NCI-H1436 (cell line): ENCODE data around the gene CERS6.

ENCODE experiments used
- DNase-seq: peaks from one replicate; lab custom pipeline; 2025; lab: John Stamatoyannopoulos, UW

Gene CERS6

GRCh38 chr2:168671932-168672331 is 215.9 kb downstream of the CERS6 start:
- DNase-seq = no peak

GRCh38 chr2:168673265-168674189 is 217.5 kb downstream of the CERS6 start:
- DNase-seq = no peak

GRCh38 chr2:168678153-168678853 is 222.2 kb downstream of the CERS6 start:
- no peak for DNase-seq

GRCh38 chr2:168679081-168679480 is 223.0 kb downstream of the CERS6 start:
- DNase-seq = no peak

- DNase-seq = no peak
Measured at GRCh38 chr2:168679741-168680310, 223.8 kb downstream of the CERS6 start.

GRCh38 chr2:168683996-168684395 is 227.9 kb downstream of the CERS6 start:
- no peak for DNase-seq

- DNase-seq = no peak
Measured at GRCh38 chr2:168684921-168685599, 229.0 kb downstream of the CERS6 start.

- DNase-seq = no peak
Measured at GRCh38 chr2:168685600-168686451, 229.8 kb downstream of the CERS6 start.

GRCh38 chr2:168686452-168687191 is 230.6 kb downstream of the CERS6 start:
- DNase-seq = no peak

- DNase-seq = no peak
Measured at GRCh38 chr2:168687314-168687713, 231.2 kb downstream of the CERS6 start.

GRCh38 chr2:168690381-168690885 is 234.4 kb downstream of the CERS6 start:
- DNase-seq = no peak

GRCh38 chr2:168691221-168691620 is 235.1 kb downstream of the CERS6 start:
- DNase-seq = no peak

- DNase-seq = no peak
Measured at GRCh38 chr2:168692132-168692744, 236.2 kb downstream of the CERS6 start.

- no peak for DNase-seq
Measured at GRCh38 chr2:168694173-168694572, 238.1 kb downstream of the CERS6 start.

- DNase-seq = no peak
Measured at GRCh38 chr2:168694866-168695265, 238.8 kb downstream of the CERS6 start.

- no peak for DNase-seq
Measured at GRCh38 chr2:168697668-168698121, 241.6 kb downstream of the CERS6 start.

- no peak for DNase-seq
Measured at GRCh38 chr2:168698969-168699368, 242.9 kb downstream of the CERS6 start.

GRCh38 chr2:168699844-168700417 is 243.9 kb downstream of the CERS6 start:
- DNase-seq = no peak

- DNase-seq = no peak
Measured at GRCh38 chr2:168700615-168701245, 244.7 kb downstream of the CERS6 start.
